GM19463 (cell line): ENCODE data around the gene FAM3C.
A peak's percentile ranks its signal among the peaks of the same experiment; 100 is the strongest.
"Not testable (repeated sequence)": the region's sequence is repeated elsewhere in the genome, so short reads cannot be mapped to it uniquely, and the experiment has no call there.

Experiments
- ATAC-seq: cut with Tn5 transposase; IDR thresholded peaks from one replicate; pipeline ENCODE4 v1.9.1; 2021; ENCODE audit warnings: mild to moderate bottlenecking, moderate library complexity; ENCODE audit not compliant: unreplicated experiment

Gene FAM3C

GRCh38 chr7:121334875-121335648, 61.0 kb downstream of the FAM3C start:
- ATAC-seq, result no peak

GRCh38 chr7:121334376-121334775, 61.7 kb downstream of the FAM3C start:
- no peak for ATAC-seq

GRCh38 chr7:121331574-121331973, 64.5 kb downstream of the FAM3C start:
- no peak for ATAC-seq

- ATAC-seq, result no peak
Observed at GRCh38 chr7:121331048-121331447, 65.1 kb downstream of the FAM3C start.

- peak; percentile 24 for ATAC-seq
Observed at GRCh38 chr7:121330053-121330833, 65.9 kb downstream of the FAM3C start.

- peak; percentile 65 for ATAC-seq
Observed at GRCh38 chr7:121329191-121330052, 66.7 kb downstream of the FAM3C start.

GRCh38 chr7:121328508-121329190, 67.5 kb downstream of the FAM3C start, which contains the start of gene WNT16:
Gene WNT16, plus strand, starts transcription at chr7:121329000. Its CDS starts 293 bp downstream, at chr7:121329293.
- ATAC-seq, result no peak

GRCh38 chr7:121327671-121328070, 68.4 kb downstream of the FAM3C start:
- ATAC-seq, result no peak

GRCh38 chr7:121323515-121324302, 72.4 kb downstream of the FAM3C start:
- ATAC-seq, result no peak

GRCh38 chr7:121322460-121322859, 73.6 kb downstream of the FAM3C start:
- no peak for ATAC-seq

GRCh38 chr7:121315170-121315569, 80.9 kb downstream of the FAM3C start:
- not testable (repeated sequence) for ATAC-seq

GRCh38 chr7:121313793-121314676, 82.1 kb downstream of the FAM3C start:
- ATAC-seq, result peak; percentile 78

- no peak for ATAC-seq
Observed at GRCh38 chr7:121313220-121313792, 82.8 kb downstream of the FAM3C start.

GRCh38 chr7:121307021-121307574, 89.0 kb downstream of the FAM3C start:
- ATAC-seq, result no peak

GRCh38 chr7:121306565-121306964, 89.5 kb downstream of the FAM3C start:
- no peak for ATAC-seq

GRCh38 chr7:121305109-121305508, 91.0 kb downstream of the FAM3C start:
- ATAC-seq, result no peak

- no peak for ATAC-seq
Observed at GRCh38 chr7:121304102-121304658, 91.9 kb downstream of the FAM3C start.
